ENCODE data around the gene HBG1. TPM values are rescaled to one million over a fixed set of nuclear protein-coding genes. Genes with fewer than 3 reads are reported as not detected.

The HBG1 gene
- not detected in 5 replicates for total RNA-seq (2022; extraction: Qiagen RNA extraction)

DNA sequence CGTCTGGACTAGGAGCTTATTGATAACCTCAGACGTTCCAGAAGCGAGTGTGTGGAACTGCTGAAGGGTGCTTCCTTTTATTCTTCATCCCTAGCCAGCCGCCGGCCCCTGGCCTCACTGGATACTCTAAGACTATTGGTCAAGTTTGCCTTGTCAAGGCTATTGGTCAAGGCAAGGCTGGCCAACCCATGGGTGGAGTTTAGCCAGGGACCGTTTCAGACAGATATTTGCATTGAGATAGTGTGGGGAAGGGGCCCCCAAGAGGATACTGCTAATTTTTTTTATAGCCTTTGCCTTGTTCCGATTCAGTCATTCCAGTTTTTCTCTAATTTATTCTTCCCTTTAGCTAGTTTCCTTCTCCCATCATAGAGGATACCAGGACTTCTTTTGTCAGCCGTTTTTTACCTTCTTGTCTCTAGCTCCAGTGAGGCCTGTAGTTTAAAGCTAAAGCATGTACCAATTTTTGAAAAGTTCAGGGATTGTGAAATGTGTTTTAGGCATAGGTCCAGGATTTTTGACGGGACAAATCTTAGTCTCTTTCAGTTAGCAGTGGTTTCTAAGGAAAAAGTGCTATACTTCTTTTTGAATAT, at the start of gene HBG1:
Gene HBG1, minus strand, starts transcription at position 51 of the 590 bp plus-strand sequence. CDS start 53 bp downstream, outside the sequence.

GRCh38 chr11:5269715-5270147, 20.1 kb upstream of the HBG1 start, which contains the start of gene HBE1:
HBE1 (minus strand) TSS chr11:5269945; CDS start chr11:5269890, 55 bp downstream.

DNA sequence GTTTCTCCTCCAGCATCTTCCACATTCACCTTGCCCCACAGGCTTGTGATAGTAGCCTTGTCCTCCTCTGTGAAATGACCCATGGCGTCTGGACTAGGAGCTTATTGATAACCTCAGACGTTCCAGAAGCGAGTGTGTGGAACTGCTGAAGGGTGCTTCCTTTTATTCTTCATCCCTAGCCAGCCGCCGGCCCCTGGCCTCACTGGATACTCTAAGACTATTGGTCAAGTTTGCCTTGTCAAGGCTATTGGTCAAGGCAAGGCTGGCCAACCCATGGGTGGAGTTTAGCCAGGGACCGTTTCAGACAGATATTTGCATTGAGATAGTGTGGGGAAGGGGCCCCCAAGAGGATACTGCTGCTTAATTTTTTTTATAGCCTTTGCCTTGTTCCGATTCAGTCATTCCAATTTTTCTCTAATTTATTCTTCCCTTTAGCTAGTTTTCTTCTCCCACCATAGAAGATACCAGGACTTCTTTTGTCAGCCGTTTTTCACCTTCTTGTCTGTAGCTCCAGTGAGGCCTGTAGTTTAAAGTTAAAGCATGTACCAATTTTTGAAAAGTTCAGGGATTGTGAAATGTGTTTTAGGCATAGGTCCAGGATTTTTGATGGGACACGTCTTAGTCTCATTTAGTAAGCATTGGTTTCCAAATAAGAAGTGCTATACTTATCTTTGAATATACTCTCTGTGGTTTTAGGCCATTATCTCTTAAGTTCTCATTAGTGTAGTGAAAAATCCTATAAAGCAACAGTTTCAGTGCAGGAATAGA, 5.2 kb upstream of the HBG1 start, which contains the start of gene HBG2:
Gene HBG2, minus strand, starts transcription at position 136 of the 768 bp plus-strand sequence. Its CDS starts 53 bp downstream, at position 83.

GRCh38 chr11:5234381-5234834, 15.2 kb downstream of the HBG1 start, which contains the start of gene HBD:
HBD (minus strand) TSS chr11:5234483; CDS start chr11:5234433, 50 bp downstream.

GRCh38 chr11:5226732-5227310, 22.8 kb downstream of the HBG1 start, which contains the start of gene HBB:
HBB (minus strand) TSS chr11:5227071; CDS start chr11:5227021, 50 bp downstream.

DNA sequence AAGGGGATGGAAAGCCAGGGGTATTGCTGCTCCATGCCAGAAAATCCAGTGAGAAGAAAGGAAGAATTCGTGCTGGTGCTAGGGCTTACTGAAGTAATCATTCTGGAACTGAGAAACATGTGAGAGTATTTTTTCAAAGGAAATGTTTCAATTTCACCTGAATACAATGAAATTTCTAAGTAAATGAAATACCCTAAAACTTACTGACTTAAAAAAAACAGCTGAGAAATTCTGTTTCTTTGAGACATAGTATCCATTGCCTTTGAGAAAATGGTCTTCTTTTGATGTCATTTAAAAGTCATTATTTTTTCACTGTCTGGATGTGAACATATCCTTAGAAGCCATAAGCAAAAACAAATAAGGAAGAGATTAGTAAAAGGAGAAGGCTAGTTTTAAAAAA, 49.1 kb downstream of the HBG1 start, which contains the start of gene OR51V1:
Gene OR51V1, minus strand, starts transcription at position 101 of the 400 bp plus-strand sequence. Its CDS starts 0 bp downstream, at position 101.

Other genes starting within 250 kb of the HBG1 start
- gene OR52J3, start 203.3 kb downstream of the HBG1 start, total RNA-seq (2022; extraction: Qiagen RNA extraction): not detected in 5 replicates
- not detected in 5 replicates for gene OR52E2, start 190.2 kb downstream of the HBG1 start, total RNA-seq (2022; extraction: Qiagen RNA extraction)
- not detected in 5 replicates for gene OR52E1, start 180.3 kb downstream of the HBG1 start, total RNA-seq (2022; extraction: Qiagen RNA extraction)
- not detected in 5 replicates for gene OR52A5, start 111.5 kb downstream of the HBG1 start, total RNA-seq (2022; extraction: Qiagen RNA extraction)
- gene OR52A1, start 95.1 kb downstream of the HBG1 start, total RNA-seq (2022; extraction: Qiagen RNA extraction): not detected in 5 replicates
- gene OR51V1, start 49.2 kb downstream of the HBG1 start, total RNA-seq (2022; extraction: Qiagen RNA extraction): not detected in 5 replicates
- gene HBB, start 22.8 kb downstream of the HBG1 start, total RNA-seq (2022; extraction: Qiagen RNA extraction): not detected in 5 replicates
- not detected in 5 replicates for gene HBD, start 15.4 kb downstream of the HBG1 start, total RNA-seq (2022; extraction: Qiagen RNA extraction)
- not detected in 5 replicates for gene HBG2, start 4.9 kb upstream of the HBG1 start, total RNA-seq (2022; extraction: Qiagen RNA extraction)
- 0.16 TPM in 1 of 5 replicates, not detected in the others for gene HBE1, start 20.1 kb upstream of the HBG1 start, total RNA-seq (2022; extraction: Qiagen RNA extraction)
- gene OR51B4, start 52.1 kb upstream of the HBG1 start, total RNA-seq (2022; extraction: Qiagen RNA extraction): not detected in 5 replicates
- gene OR51B2, start 74.4 kb upstream of the HBG1 start, total RNA-seq (2022; extraction: Qiagen RNA extraction): not detected in 5 replicates
- not detected in 5 replicates for gene OR51B5, start 93.7 kb upstream of the HBG1 start, total RNA-seq (2022; extraction: Qiagen RNA extraction)
- not detected in 5 replicates for gene OR51B6, start 101.7 kb upstream of the HBG1 start, total RNA-seq (2022; extraction: Qiagen RNA extraction)
- not detected in 5 replicates for gene OR51M1, start 134.0 kb upstream of the HBG1 start, total RNA-seq (2022; extraction: Qiagen RNA extraction)
- not detected in 5 replicates for gene OR51Q1, start 172.3 kb upstream of the HBG1 start, total RNA-seq (2022; extraction: Qiagen RNA extraction)
- not detected in 5 replicates for gene OR51I1, start 191.7 kb upstream of the HBG1 start, total RNA-seq (2022; extraction: Qiagen RNA extraction)
- gene OR51I2, start 199.5 kb upstream of the HBG1 start, total RNA-seq (2022; extraction: Qiagen RNA extraction): not detected in 5 replicates
- gene OR52D1, start 238.8 kb upstream of the HBG1 start, total RNA-seq (2022; extraction: Qiagen RNA extraction): not detected in 5 replicates

Measured in A549 treated with Hydrocortisone at 1 μM for 4 hours (cell line).